Type B pancreatic cell (in vitro differentiated cells): ENCODE measurements around the gene ZNF556. TPM values are rescaled to one million over a fixed set of nuclear protein-coding genes. Genes with fewer than 3 reads are reported as not detected.

ENCODE experiments used
- DNase-seq: peaks from one replicate; pipeline ENCODE4 v3.0.0; 2021; ENCODE audit warnings: mixed read lengths; ENCODE audit not compliant: unreplicated experiment; ENCODE audit errors: extremely low spot score
- H3K27ac Mint-ChIP-seq: 2 replicates; pipeline ENCODE4 v1.8.0; 2021; ENCODE audit warnings: mild to moderate bottlenecking, mixed read lengths
- H3K27me3 Mint-ChIP-seq: 2 replicates; pipeline ENCODE4 v1.8.0; 2021; ENCODE audit warnings: mixed read lengths
- H3K36me3 Mint-ChIP-seq: 2 replicates; pipeline ENCODE4 v1.8.0; 2021; ENCODE audit warnings: mixed read lengths
- H3K4me1 Mint-ChIP-seq: one replicate; pipeline ENCODE4 v1.8.0; 2021; ENCODE audit warnings: mixed read lengths; ENCODE audit not compliant: unreplicated experiment
- H3K4me3 Mint-ChIP-seq: 2 replicates; pipeline ENCODE4 v1.8.0; 2021; ENCODE audit warnings: mild to moderate bottlenecking, mixed read lengths
- H3K9me3 Mint-ChIP-seq: 2 replicates; pipeline ENCODE4 v1.8.0; 2021; ENCODE audit warnings: mixed read lengths
- total RNA-seq: library from RNA; stranded (reverse); gene quantifications from 2 replicates; pipeline ENCODE4 v1.2.1, GENCODE V29; 2021; ENCODE audit warnings: low replicate concordance
- TF ChIP-seq, protein P1 (sequence below): fragments of 200-600 bp; sonication (generic); conservative IDR thresholded peaks from 2 replicates; pipeline ENCODE4 v1.5.0; 2021; ENCODE audit warnings: antibody characterized with exemption, mild to moderate bottlenecking

The ZNF556 gene
- total RNA-seq, 1 donor from 2014 or later, result not detected

DNA sequence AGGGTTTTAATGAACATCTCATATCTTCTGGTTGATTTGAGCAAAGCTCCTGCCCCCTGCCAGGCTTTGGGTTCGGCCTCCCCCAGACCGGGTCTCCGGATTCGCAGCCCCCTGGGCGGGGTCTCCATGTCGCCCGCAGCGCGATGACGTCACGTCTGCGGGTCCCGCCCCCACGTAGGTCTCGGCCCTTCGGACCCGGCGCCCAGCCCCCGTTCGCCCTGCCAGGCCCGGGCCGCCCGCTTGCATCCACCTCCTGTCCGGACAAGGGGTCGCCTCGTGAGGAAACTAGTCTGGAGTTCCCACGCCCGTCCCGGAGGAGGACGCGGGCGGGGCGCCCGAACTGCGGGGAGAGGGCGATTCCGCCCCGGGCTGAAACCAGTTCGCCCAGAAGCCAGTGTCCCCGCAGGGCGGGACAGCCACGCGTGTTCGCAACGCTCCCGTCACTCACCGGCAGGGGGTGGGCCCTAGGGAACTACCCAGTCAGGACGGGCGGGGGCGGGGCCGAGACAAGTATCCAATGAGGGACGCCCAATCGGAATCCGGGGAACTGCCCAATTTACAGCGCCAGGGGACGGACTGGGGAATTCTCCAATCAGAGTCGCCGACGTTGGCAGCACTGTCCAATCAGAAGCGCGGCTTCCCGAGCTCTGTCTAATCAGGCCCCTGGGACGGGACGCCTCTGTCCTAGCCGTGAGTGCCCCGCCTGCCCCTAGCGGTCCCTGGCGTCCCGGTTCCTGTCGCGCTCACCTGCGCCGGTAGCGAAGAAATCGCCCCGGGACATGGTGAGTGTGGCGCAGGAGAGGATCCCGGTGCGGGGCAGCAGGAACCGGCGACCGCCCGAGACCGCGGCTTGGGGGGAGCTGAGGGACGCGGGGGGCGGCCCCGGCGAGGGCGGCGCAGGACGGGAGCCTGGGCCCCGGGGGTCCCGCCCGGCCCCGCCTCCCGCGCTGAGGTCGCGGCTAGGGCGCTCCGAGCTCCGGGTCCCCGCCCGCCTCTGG lies 26.0 kb upstream of the ZNF556 start, which contains the start of gene ZNF555:
Gene ZNF555, plus strand, starts transcription at position 682 of the 998 bp plus-strand sequence. Its CDS starts 98 bp downstream, at position 780.
- Mint-ChIP-seq H3K9me3 (peaks cover 12% of the 10 kb centered on the region), H3K27ac (peak within 1 kb of the TSS; percentile 86), H3K27me3 (no peaks in the 10 kb centered on the region), H3K4me3 (peak within 1 kb of the TSS; percentile 94), H3K4me1 (peaks cover 6% of the 10 kb centered on the region), H3K36me3 (peaks cover 27% of the 10 kb centered on the region)
- DNase-seq, result peak; percentile 95
- TF ChIP-seq, protein P1, sequence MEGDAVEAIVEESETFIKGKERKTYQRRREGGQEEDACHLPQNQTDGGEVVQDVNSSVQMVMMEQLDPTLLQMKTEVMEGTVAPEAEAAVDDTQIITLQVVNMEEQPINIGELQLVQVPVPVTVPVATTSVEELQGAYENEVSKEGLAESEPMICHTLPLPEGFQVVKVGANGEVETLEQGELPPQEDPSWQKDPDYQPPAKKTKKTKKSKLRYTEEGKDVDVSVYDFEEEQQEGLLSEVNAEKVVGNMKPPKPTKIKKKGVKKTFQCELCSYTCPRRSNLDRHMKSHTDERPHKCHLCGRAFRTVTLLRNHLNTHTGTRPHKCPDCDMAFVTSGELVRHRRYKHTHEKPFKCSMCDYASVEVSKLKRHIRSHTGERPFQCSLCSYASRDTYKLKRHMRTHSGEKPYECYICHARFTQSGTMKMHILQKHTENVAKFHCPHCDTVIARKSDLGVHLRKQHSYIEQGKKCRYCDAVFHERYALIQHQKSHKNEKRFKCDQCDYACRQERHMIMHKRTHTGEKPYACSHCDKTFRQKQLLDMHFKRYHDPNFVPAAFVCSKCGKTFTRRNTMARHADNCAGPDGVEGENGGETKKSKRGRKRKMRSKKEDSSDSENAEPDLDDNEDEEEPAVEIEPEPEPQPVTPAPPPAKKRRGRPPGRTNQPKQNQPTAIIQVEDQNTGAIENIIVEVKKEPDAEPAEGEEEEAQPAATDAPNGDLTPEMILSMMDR, result peak; percentile 68

GRCh38 chr19:2841855-2842574 lies 25.1 kb upstream of the ZNF556 start:
- Mint-ChIP-seq H3K4me3 (peak overlapping the region; percentile 86), H3K36me3 (peaks cover 22% of the 10 kb centered on the region), H3K9me3 (peaks cover 4% of the 10 kb centered on the region), H3K4me1 (peaks cover 6% of the 10 kb centered on the region), H3K27me3 (no peaks in the 10 kb centered on the region), H3K27ac (peak overlapping the region; percentile 14)
- DNase-seq, result no peak
- TF ChIP-seq, protein P1, result no peak

DNA sequence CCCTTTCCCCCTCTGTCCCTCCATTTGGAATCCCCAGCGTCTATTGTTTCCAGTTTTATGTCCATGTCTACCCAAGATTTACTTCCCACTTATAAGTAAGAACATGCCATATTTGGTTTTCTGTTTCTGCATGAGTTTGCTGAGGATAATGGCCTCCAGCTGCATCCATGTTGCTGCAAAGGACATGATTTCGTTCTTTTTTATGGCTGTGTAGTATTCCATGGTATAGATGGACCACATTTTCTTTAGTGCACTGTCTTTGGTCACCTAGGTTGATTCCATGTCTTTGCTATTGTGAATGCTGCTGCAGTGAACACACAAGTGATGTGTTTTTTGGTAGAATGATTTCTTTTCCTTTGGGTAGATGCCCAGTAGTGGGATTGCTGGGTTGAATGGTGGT lies 22.0 kb upstream of the ZNF556 start:
- peaks cover 7% of the 10 kb centered on the region for H3K9me3 Mint-ChIP-seq
- peaks cover 25% of the 10 kb centered on the region for H3K36me3 Mint-ChIP-seq
- H3K4me3 Mint-ChIP-seq, result peak overlapping the region; percentile 52
- H3K4me1 Mint-ChIP-seq, result peaks cover 6% of the 10 kb centered on the region
- TF ChIP-seq, protein P1, result no peak
- DNase-seq, result no peak
- H3K27me3 Mint-ChIP-seq, result no peaks in the 10 kb centered on the region
- no peak overlapping the region for H3K27ac Mint-ChIP-seq

DNA sequence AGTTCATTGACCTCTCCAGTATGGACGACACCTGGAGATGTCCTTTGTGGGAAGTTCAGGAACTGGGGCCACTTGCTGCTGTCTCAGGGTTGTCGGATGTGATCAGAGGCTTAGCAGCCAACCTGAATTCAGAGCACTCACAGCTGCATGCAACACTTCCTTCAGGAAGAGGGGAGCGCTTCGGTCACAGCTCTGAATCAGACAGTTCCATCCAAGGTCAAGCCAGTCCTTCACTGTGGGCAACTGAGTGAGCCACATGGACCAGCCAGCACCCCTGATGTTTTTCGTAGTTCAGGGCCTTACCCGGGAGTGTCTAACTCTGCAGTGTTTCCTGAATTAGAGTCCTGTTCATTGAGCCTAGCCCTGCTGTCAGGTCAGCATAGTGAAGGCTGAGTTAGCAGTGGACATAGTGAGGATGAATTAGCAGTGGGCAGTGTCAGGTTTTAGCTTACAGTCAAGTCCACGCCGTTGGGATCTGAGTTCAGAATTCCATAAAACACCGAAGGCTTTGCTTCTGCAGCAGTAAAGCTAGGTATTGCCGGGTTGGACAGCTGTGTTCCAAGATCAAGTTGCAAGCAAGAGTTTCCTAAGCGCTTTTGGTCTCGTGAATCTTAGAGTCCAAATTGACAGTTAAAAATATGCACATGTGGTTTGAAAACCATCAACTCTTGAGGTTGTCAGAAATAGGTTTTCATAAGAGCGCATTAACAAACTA lies 20.8 kb upstream of the ZNF556 start:
- H3K4me3 Mint-ChIP-seq, result no peak overlapping the region
- H3K9me3 Mint-ChIP-seq, result peaks cover 16% of the 10 kb centered on the region
- H3K27me3 Mint-ChIP-seq, result no peaks in the 10 kb centered on the region
- no peak overlapping the region for H3K27ac Mint-ChIP-seq
- peaks cover 6% of the 10 kb centered on the region for H3K4me1 Mint-ChIP-seq
- no peak for DNase-seq
- H3K36me3 Mint-ChIP-seq, result peaks cover 36% of the 10 kb centered on the region
- TF ChIP-seq, protein P1, result no peak

GRCh38 chr19:2847507-2847906 lies 19.6 kb upstream of the ZNF556 start:
- TF ChIP-seq, protein P1, result no peak
- peaks cover 18% of the 10 kb centered on the region for H3K9me3 Mint-ChIP-seq
- no peaks in the 10 kb centered on the region for H3K27me3 Mint-ChIP-seq
- H3K27ac Mint-ChIP-seq, result no peak overlapping the region
- DNase-seq, result no peak
- peaks cover 44% of the 10 kb centered on the region for H3K36me3 Mint-ChIP-seq
- peaks cover 1% of the 10 kb centered on the region for H3K4me1 Mint-ChIP-seq
- H3K4me3 Mint-ChIP-seq, result no peak overlapping the region
